Esophagus squamous epithelium (tissue), 4 donors: ENCODE results near the gene HNRNPL. TPM values are rescaled to one million over a fixed set of nuclear protein-coding genes. Genes with fewer than 3 reads are reported as not detected.

Source experiments
- small RNA-seq, 4 donors: library from RNA; depleted of rRNA; stranded (forward); fragments of <200 nt; gene quantifications; one replicate each; pipeline ENCODE3, GENCODE V24; 2016
- total RNA-seq, 4 donors: library from RNA; depleted of rRNA; stranded (reverse); fragments of >200 nt; gene quantifications; one replicate each; pipeline ENCODE4 v1.1.0, GENCODE V29; 2016

HNRNPL gene
- total RNA-seq, 4 donors from 2014 or later: 136 to 186 (median 167) TPM

Small RNA genes within 50 kb of the gene (small RNA-seq; reads per million reads assigned to genes)
- 0 reads per million in 4 donors for gene RNU6-140P

Other genes with a start within 250 kb of the HNRNPL start
- 1 to 10 TPM; 1.5 to 4.2 (median 2.7) TPM for gene MAP4K1, start 232.0 kb downstream of the HNRNPL start, total RNA-seq
- gene EIF3K, start 230.8 kb downstream of the HNRNPL start, total RNA-seq: 100 to 1,000 TPM; 437 to 578 (median 516) TPM
- 100 to 1,000 TPM; 302 to 705 (median 414) TPM for gene ACTN4, start 202.3 kb downstream of the HNRNPL start, total RNA-seq
- 1 to 10 TPM; 1.5 to 4.2 (median 1.8) TPM for gene CAPN12, start 105.5 kb downstream of the HNRNPL start, total RNA-seq
- 100 to 1,000 TPM in 2 of 4 donors, 10 to 100 TPM in 1, 1 to 10 TPM in 1; 7.1 to 266 (median 114) TPM for gene LGALS7, start 76.5 kb downstream of the HNRNPL start, total RNA-seq
- 1,000 to 10,000 TPM in 3 of 4 donors, 100 to 1,000 TPM in 1; 871 to 2,466 (median 1,613) TPM for gene LGALS7B, start 60.8 kb downstream of the HNRNPL start, total RNA-seq
- under 1 TPM in 2 of 4 donors, not detected in 2; 0.62 to 0.76 TPM for gene LGALS4, start 37.0 kb downstream of the HNRNPL start, total RNA-seq
- gene ECH1, start 18.2 kb downstream of the HNRNPL start, total RNA-seq: 100 to 1,000 TPM in 1 of 4 donors, 10 to 100 TPM in 3; 63.4 to 129 (median 85.9) TPM
- 10 to 100 TPM in 1 of 4 donors, 1 to 10 TPM in 3; 4.8 to 14.9 (median 5.7) TPM for gene RINL, start 28.3 kb upstream of the HNRNPL start, total RNA-seq
- 10 to 100 TPM; 39.8 to 71.5 (median 52.7) TPM for gene SIRT2, start 49.6 kb upstream of the HNRNPL start, total RNA-seq
- gene NFKBIB, start 50.0 kb upstream of the HNRNPL start, total RNA-seq: 10 to 100 TPM; 22.0 to 34.0 (median 26.7) TPM
- 1 to 10 TPM in 1 of 4 donors, under 1 TPM in 2, not detected in 1; 0.76 to 2.4 (median 0.83) TPM for gene CCER2, start 62.2 kb upstream of the HNRNPL start, total RNA-seq
- 10 to 100 TPM; 21.2 to 32.7 (median 25.2) TPM for gene SARS2, start 80.8 kb upstream of the HNRNPL start, total RNA-seq
- gene MRPS12, start 81.0 kb upstream of the HNRNPL start, total RNA-seq: 10 to 100 TPM; 27.2 to 74.6 (median 44.2) TPM
- 10 to 100 TPM in 1 of 4 donors, 1 to 10 TPM in 3; 3.9 to 18.3 (median 8.8) TPM for gene FBXO17, start 125.8 kb upstream of the HNRNPL start, total RNA-seq
- 10 to 100 TPM in 2 of 4 donors, 1 to 10 TPM in 2; 5.7 to 14.0 (median 8.3) TPM for gene FBXO27, start 182.6 kb upstream of the HNRNPL start, total RNA-seq
- under 1 TPM in 3 of 4 donors, not detected in 1; 0.19 to 0.57 (median 0.40) TPM for gene ACP7, start 234.4 kb upstream of the HNRNPL start, total RNA-seq